Panc1 (cell line): ENCODE results near the gene CORO1C. TPM values are rescaled to one million over a fixed set of nuclear protein-coding genes. Genes with fewer than 3 reads are reported as not detected.

Experiments used
- ATAC-seq: fragments of 200-7000 bp; cut with Tn5 transposase; 2 replicates; pipeline ENCODE4 v1.9.1; 2020; ENCODE audit warnings: mild to moderate bottlenecking, moderate library complexity
- BruUV-seq: library from RNA; stranded (reverse); fragments of 400-500 nt; replicated peaks from 2 replicates; lab custom pipeline; 2021; lab: Mats Ljungman, UMichigan
- CTCF ChIA-PET: fragments of 300-600 bp; sonication (Branson Sonifier 250); formaldehyde crosslinking; loops from one replicate; lab custom pipeline; 2022; ENCODE audit warnings: antibody characterized with exemption; lab: Charles Lee
- POLR2A ChIA-PET: fragments of 300-600 bp; sonication (Branson Sonifier 250); formaldehyde crosslinking; loops from one replicate; lab custom pipeline; 2022; ENCODE audit warnings: antibody characterized with exemption; lab: Charles Lee
- DNase-seq: peaks from one replicate; pipeline ENCODE4 v3.0.0-alpha.2; 2010; ENCODE audit warnings: low read depth, low spot score
- H3K27ac ChIP-seq: 2 replicates; pipeline ENCODE4 v1.5.1; 2011; ENCODE audit warnings: mild to moderate bottlenecking, low read length, inconsistent platforms
- H3K27me3 ChIP-seq: fragments of 200-500 bp; sonication (Bioruptor generic); 2 replicates; pipeline ENCODE4 v1.6.0; 2014; ENCODE audit warnings: low read length, inconsistent platforms; ENCODE audit not compliant: control insufficient read depth, insufficient read depth
- H3K36me3 ChIP-seq: fragments of 200-500 bp; sonication (Bioruptor generic); 2 replicates; pipeline ENCODE4 v1.5.1; 2014; ENCODE audit warnings: inconsistent platforms, mild to moderate bottlenecking, low read length, moderate library complexity; ENCODE audit not compliant: control insufficient read depth, insufficient read depth
- H3K4me1 ChIP-seq: 2 replicates; pipeline ENCODE4 v1.5.1; 2011; ENCODE audit warnings: inconsistent platforms, mild to moderate bottlenecking, low read length, moderate library complexity; ENCODE audit not compliant: control insufficient read depth, insufficient read depth
- H3K4me3 ChIP-seq, 2 experiments: 2 replicates each; pipeline ENCODE4 v1.5.1; 2011 to 2012; ENCODE audit warnings: low read depth in 2 of 2, low read length in 2 of 2, mild to moderate bottlenecking in 2 of 2, inconsistent platforms in 1 of 2, moderate library complexity in 1 of 2
- H3K9me3 ChIP-seq: fragments of 200-500 bp; sonication (Bioruptor generic); 2 replicates; pipeline ENCODE4 v1.5.1; 2014; ENCODE audit warnings: low read depth, mild to moderate bottlenecking, inconsistent platforms, low read length, moderate library complexity; ENCODE audit not compliant: control insufficient read depth, insufficient read depth
- CTCF ChIP-seq: fragments of 450-650 bp; IDR thresholded peaks from 2 replicates; pipeline ENCODE4 v1.5.1; 2017; ENCODE audit warnings: mild to moderate bottlenecking
- POLR2AphosphoS5 ChIP-seq: IDR thresholded peaks from 2 replicates; pipeline ENCODE4 v1.6.1; 2012; ENCODE audit warnings: mild to moderate bottlenecking, low read depth, low read length, moderate library complexity
- REST ChIP-seq, 2 experiments: IDR thresholded peaks; 2 replicates each; pipeline ENCODE4 v1.6.1; 2011 to 2012; ENCODE audit warnings: low read depth in 2 of 2, control low read depth in 1 of 2, low read length in 1 of 2, mild to moderate bottlenecking in 1 of 2, moderate library complexity in 1 of 2; ENCODE audit not compliant: insufficient read depth in 1 of 2
- SIN3A ChIP-seq: IDR thresholded peaks from 2 replicates; pipeline ENCODE4 v1.6.1; 2012; ENCODE audit warnings: low read depth, mild to moderate bottlenecking, low read length, moderate library complexity, borderline replicate concordance; ENCODE audit not compliant: insufficient read depth
- TCF7L2 ChIP-seq: IDR thresholded peaks from 2 replicates; pipeline ENCODE4 v1.6.1; 2011; ENCODE audit warnings: mild to moderate bottlenecking, low read depth, low read length, inconsistent platforms
- in situ Hi-C: cut with HindIII; loops from 2 replicates; pipeline ENCODE4 v1.10.0; 2016; ENCODE audit warnings: low sequenced_read_pairs, low pct_unique_long_range_greater_than_20kb
- intact Hi-C: fragments of 100-400 bp; cut with micrococcal nuclease; formaldehyde crosslinking; loops from one replicate; pipeline ENCODE4 v1.10.0; 2022; ENCODE audit not compliant: unreplicated experiment
- total RNA-seq: library from RNA; stranded (reverse); gene quantifications from one replicate; pipeline ENCODE4 v1.2.1, GENCODE V29; 2021; ENCODE audit not compliant: unreplicated experiment

Gene CORO1C
- total RNA-seq, 1 experiment from 2014 or later = 165 TPM

DNA sequence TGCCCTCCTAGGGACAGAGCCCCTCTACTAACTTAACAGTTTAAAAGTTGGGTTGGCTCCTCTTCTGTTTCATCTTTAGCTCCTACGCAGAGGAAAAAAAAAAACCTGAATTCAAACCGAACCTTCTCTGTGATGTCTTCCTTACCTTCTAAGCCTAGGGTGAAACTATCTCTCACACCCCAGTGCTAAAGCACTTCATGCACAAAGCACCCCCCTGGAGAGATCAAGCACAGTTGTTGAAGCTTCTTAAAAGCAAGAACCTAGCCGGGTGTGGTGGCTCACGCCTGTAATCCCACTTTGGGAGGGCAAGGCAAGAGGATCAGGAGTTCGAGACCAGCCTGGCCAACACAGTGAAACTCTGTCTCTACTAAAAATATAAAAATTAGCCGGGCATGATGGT, 37.6 kb downstream of the CORO1C start:
- ChIA-PET CTCF (no interaction called here), POLR2A (interaction anchor here (0.7 kb wide), 1 partner anchor 33 kb away, joined by 3 read pairs; no protein-coding TSS in a partner anchor)
- intact Hi-C loops (no loop called here), in situ Hi-C loops (no loop called here)
- no peak for TF ChIP-seq SIN3A
- TF ChIP-seq TCF7L2 = no peak
- no peak for TF ChIP-seq POLR2AphosphoS5
- TF ChIP-seq CTCF = no peak
- no peak for TF ChIP-seq REST (IDR thresholded peaks at IDR 0.05; ENCODE audit: insufficient read depth in 1 of 2, low read depth in 2 of 2, low read length in 1 of 2)
- no TSS peak for BruUV-seq
- Histone ChIP-seq H3K9me3 (no peaks in the 10 kb centered on the region), H3K27me3 (no peaks in the 10 kb centered on the region), H3K4me3 (no peak overlapping the region), H3K36me3 (peaks cover 9% of the 10 kb centered on the region; the same call in 1 of the 2 replicates), H3K27ac (0 out of 2 replicates have a peak overlapping the region, but pooled peaks have one; percentile 25), H3K4me1 (peaks cover 47% of the 10 kb centered on the region)
- DNase-seq (no peak), ATAC-seq (no peak)

DNA sequence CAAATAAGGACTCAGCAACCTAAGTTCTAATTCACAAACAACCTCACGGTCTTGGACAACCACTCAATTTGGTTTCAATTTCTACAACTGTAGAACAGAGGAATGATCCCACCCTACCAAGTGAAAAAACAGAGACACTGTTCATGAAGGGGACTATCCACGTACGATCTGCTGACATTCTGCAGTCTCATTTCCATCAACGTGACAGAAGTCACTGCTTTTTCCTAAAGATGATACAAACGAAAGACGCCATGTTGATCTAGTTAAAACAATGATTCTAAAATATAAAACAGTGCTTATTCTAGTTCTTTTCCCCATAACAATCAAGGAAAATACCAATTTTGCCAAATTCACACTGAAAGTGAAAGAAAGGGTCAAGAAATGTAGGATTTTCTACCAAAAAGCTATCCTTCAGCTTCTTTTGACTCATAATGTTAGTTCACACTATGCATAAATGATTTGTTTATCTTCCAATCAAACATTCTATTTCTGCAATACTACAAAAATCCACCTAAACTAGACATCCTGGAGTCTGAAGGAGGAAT, 38.1 kb downstream of the CORO1C start:
- H3K36me3 ChIP-seq = peaks cover 9% of the 10 kb centered on the region; the same call in 1 of the 2 replicates
- no TSS peak for BruUV-seq
- in situ Hi-C loops = no loop called here
- H3K27ac ChIP-seq = 0 out of 2 replicates have a peak overlapping the region, but pooled peaks have one; percentile 25
- no peak for DNase-seq
- no peak overlapping the region for H3K4me3 ChIP-seq
- intact Hi-C loops = no loop called here
- POLR2A ChIA-PET = interaction anchor here (0.7 kb wide), 1 partner anchor 33 kb away, joined by 3 read pairs; no protein-coding TSS in a partner anchor
- H3K9me3 ChIP-seq = no peaks in the 10 kb centered on the region
- no peaks in the 10 kb centered on the region for H3K27me3 ChIP-seq
- CTCF ChIA-PET = no interaction called here
- H3K4me1 ChIP-seq = peaks cover 47% of the 10 kb centered on the region
- ATAC-seq = no peak
- no peak for TF ChIP-seq REST (IDR thresholded peaks at IDR 0.05; ENCODE audit: insufficient read depth in 1 of 2, low read depth in 2 of 2, low read length in 1 of 2)
- no peak for TF ChIP-seq CTCF
- TF ChIP-seq TCF7L2 = no peak
- TF ChIP-seq SIN3A = no peak
- TF ChIP-seq POLR2AphosphoS5 = no peak
